ENCODE measurements around the gene RAB25.

The RAB25 gene

DNA sequence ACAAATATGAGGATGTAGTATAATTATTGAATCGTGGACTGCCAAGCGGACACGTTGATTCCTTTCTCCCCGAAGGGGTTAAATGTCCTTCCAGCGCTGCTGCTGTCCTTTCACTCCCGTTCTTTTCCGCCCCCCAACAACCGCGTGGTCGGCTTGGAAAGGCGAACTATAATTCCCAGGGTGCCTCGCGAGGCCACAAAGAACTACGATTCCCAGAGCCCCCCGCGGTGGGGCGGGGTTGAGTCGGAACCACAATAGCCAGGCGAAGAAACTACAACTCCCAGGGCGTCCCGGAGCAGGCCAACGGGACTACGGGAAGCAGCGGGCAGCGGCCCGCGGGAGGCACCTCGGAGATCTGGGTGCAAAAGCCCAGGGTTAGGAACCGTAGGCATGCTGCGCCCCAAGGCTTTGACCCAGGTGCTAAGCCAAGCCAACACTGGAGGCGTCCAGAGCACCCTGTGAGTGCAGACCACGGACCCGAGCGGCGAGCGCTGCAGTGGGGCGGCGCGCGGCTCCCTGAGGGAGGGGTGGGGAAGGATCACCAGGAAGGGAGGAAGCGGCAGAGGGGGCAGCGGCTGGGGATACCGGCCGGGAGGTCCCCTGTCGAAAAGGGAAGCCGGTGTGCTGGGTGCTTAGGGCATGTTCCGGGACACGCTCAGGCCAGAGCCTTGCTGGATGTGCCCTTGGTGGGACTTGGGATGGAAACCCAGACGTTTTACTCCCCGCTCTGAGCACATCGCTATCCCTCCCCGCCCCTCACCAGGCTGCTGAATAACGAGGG, 6.3 kb upstream of the RAB25 start, which contains the start of gene LAMTOR2 (continued):
- TF ChIP-seq ZSCAN16 (tag by site-specific recombination; IDR thresholded peaks at IDR 0.05) (no peak), KLF9 (tag by site-specific recombination; IDR thresholded peaks at IDR 0.05; ENCODE audit: low read depth) (peak; percentile 74), ZEB2 (tag by site-specific recombination; IDR thresholded peaks at IDR 0.05) (peak; percentile 90), SP3 (tag by site-specific recombination; IDR thresholded peaks at IDR 0.05) (peak; percentile 98), SP2 (tag by site-specific recombination; IDR thresholded peaks at IDR 0.05) (peak; percentile 46), ZNF324 (tag by site-specific recombination; IDR thresholded peaks at IDR 0.05) (0 out of 2 replicates have a peak, but pooled peaks have one; percentile 68), ZBTB48 (tag by site-specific recombination; IDR thresholded peaks at IDR 0.05) (peak; percentile 97), ZNF501 (tag by site-specific recombination; IDR thresholded peaks at IDR 0.05) (peak; percentile 55)
- TF ChIP-seq, protein P1, sequence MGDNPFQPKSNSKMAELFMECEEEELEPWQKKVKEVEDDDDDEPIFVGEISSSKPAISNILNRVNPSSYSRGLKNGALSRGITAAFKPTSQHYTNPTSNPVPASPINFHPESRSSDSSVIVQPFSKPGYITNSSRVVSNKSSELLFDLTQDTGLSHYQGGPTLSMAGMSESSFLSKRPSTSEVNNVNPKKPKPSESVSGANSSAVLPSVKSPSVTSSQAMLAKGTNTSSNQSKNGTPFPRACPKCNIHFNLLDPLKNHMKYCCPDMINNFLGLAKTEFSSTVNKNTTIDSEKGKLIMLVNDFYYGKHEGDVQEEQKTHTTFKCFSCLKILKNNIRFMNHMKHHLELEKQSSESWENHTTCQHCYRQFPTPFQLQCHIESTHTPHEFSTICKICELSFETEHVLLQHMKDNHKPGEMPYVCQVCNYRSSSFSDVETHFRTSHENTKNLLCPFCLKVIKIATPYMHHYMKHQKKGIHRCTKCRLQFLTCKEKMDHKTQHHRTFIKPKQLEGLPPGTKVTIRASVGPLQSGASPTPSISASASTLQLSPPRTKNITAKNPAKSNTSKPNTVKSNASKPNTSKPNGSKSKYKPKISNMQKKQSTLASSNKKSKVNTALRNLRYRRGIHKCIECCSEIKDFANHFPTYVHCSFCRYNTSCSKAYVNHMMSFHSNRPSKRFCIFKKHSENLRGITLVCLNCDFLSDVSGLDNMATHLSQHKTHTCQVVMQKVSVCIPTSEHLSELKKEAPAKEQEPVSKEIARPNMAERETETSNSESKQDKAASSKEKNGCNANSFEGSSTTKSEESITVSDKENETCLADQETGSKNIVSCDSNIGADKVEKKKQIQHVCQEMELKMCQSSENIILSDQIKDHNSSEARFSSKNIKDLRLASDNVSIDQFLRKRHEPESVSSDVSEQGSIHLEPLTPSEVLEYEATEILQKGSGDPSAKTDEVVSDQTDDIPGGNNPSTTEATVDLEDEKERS (tag by site-specific recombination; IDR thresholded peaks at IDR 0.05) = no peak

DNA sequence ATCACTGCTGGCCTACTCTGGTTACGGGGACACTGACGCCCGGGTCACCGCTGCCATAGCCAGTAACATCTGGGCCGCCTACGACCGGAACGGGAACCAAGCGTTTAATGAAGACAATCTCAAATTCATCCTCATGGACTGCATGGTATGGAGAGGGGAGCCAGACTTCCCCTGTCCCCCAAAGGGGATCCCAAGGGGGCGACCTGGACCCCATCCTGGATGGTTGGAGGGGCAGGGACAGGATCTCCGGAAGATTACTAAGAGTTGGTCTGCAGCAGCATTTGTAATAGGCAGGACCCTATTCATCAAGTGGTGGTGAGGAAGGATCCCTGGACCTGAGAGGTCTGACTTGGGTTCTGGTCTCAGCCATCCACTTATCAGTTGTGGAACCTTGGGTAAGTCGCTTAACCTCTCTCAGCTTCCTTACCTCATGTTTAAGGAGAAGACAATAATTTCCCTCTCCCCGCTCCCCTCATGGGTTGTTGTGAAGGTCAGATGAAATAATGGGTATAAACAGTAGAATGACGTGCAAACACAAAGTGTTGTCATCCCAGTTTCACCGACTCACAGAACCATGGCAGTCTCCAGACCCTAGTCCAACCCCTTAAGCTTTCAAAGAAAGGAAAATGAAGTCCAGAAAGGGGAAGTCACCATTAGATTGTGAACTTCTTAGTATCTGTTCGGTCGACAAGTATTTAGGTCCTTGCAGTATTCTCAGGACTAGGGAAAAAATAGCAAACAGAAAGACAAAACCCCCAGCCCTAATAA, 5.5 kb upstream of the RAB25 start:
- H3K4me3 ChIP-seq (ENCODE audit: low read depth, low read length) = peak overlapping the region; percentile 87
- H3K9me3 ChIP-seq (ENCODE audit: control insufficient read depth, insufficient read depth, low read depth, low read length) = no peaks in the 10 kb centered on the region
- TF ChIP-seq, protein P2, sequence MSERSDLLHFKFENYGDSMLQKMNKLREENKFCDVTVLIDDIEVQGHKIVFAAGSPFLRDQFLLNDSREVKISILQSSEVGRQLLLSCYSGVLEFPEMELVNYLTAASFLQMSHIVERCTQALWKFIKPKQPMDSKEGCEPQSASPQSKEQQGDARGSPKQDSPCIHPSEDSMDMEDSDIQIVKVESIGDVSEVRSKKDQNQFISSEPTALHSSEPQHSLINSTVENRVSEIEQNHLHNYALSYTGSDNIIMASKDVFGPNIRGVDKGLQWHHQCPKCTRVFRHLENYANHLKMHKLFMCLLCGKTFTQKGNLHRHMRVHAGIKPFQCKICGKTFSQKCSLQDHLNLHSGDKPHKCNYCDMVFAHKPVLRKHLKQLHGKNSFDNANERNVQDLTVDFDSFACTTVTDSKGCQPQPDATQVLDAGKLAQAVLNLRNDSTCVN (tag by site-specific recombination; optimal IDR thresholded peaks at IDR 0.05) = no peak
- TF ChIP-seq REPIN1 (tag by site-specific recombination; IDR thresholded peaks at IDR 0.05; ENCODE audit: low read depth) (no peak), ZSCAN16 (tag by site-specific recombination; IDR thresholded peaks at IDR 0.05) (no peak), GFI1B (tag by site-specific recombination; IDR thresholded peaks at IDR 0.05) (no peak), ZNF221 (tag by site-specific recombination; IDR thresholded peaks at IDR 0.05; ENCODE audit: borderline replicate concordance) (no peak), ZNF596 (tag by site-specific recombination; IDR thresholded peaks at IDR 0.05) (no peak), ZFP41 (tag by site-specific recombination; IDR thresholded peaks at IDR 0.05; ENCODE audit: borderline replicate concordance) (no peak), ZNF223 (tag by site-specific recombination; IDR thresholded peaks at IDR 0.05) (0 out of 2 replicates have a peak, but pooled peaks have one; percentile 0)
- no peaks in the 10 kb centered on the region for H3K4me1 ChIP-seq (ENCODE audit: control insufficient read depth, insufficient read depth, low read length)
- ChIA-PET POLR2A (no interaction called here), CTCF (interaction anchor here (1.0 kb wide), 1 partner anchor 11 kb away, joined by 4 read pairs; no protein-coding TSS in a partner anchor)
- H3K36me3 ChIP-seq (ENCODE audit: control insufficient read depth in 2 of 2, insufficient read depth in 1 of 2, low read length in 2 of 2) = peaks cover 0 to 30% of the 10 kb centered on the region in 2 experiments; a peak in 2 of 3 replicates
- H3K27ac ChIP-seq (ENCODE audit: extremely low read depth, low read depth, low read length) = peak overlapping the region; percentile 51; the same call in 1 of the 2 replicates

DNA sequence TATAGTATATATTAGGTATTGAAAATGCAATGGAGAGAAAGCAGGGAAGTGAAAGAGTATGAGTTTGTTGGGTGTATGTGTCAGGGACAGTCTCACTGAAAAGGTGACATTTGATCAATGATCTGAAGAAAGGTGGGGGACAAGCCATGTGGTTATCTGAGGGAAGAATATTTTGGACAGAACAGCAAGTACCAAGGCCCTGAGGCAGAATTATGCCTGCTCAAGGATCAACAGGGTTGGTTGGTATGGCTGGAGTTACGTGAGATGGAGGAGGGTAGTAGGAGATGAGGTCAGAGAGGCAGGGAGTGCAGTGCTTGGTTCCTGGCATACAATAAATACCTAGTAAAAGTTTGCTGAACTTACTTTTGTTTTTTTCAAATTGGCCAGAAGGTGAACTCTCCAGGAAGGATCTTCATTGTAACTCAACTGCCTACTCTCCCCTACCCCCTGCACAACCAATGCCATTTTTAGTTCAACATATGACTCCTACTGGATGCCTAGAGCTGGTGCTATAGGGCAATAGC, 4.6 kb upstream of the RAB25 start:
- ChIA-PET POLR2A (no interaction called here), CTCF (interaction anchor here (1.0 to 2.4 kb wide), 2 partner anchors 10 kb away, joined by 4 to 15 read pairs; no protein-coding TSS in a partner anchor)
- TF ChIP-seq ZFP41 (tag by site-specific recombination; IDR thresholded peaks at IDR 0.05; ENCODE audit: borderline replicate concordance) (no peak), ZNF623 (tag by site-specific recombination; IDR thresholded peaks at IDR 0.05) (peak; percentile 96), SCRT2 (tag by site-specific recombination; IDR thresholded peaks at IDR 0.05) (peak; percentile 75), PRDM1 (tag by site-specific recombination; IDR thresholded peaks at IDR 0.05) (peak; percentile 69; the same call in 1 of the 2 replicates), GFI1B (tag by site-specific recombination; IDR thresholded peaks at IDR 0.05) (no peak), ZNF768 (tag by site-specific recombination; IDR thresholded peaks at IDR 0.05) (no peak), ZNF600 (tag by site-specific recombination; IDR thresholded peaks at IDR 0.05) (no peak), KLF7 (tag by site-specific recombination; IDR thresholded peaks at IDR 0.05; ENCODE audit: borderline replicate concordance) (no peak)
- TF ChIP-seq, protein P3, sequence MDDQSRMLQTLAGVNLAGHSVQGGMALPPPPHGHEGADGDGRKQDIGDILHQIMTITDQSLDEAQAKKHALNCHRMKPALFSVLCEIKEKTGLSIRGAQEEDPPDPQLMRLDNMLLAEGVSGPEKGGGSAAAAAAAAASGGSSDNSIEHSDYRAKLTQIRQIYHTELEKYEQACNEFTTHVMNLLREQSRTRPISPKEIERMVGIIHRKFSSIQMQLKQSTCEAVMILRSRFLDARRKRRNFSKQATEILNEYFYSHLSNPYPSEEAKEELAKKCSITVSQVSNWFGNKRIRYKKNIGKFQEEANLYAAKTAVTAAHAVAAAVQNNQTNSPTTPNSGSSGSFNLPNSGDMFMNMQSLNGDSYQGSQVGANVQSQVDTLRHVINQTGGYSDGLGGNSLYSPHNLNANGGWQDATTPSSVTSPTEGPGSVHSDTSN (CRISPR knock-in tag; IDR thresholded peaks at IDR 0.05) = no peak
- no peaks in the 10 kb centered on the region for H3K9me3 ChIP-seq (ENCODE audit: control insufficient read depth, insufficient read depth, low read depth, low read length)
- no peak overlapping the region for H3K4me3 ChIP-seq (ENCODE audit: low read depth, low read length)
- peaks cover 0 to 21% of the 10 kb centered on the region in 2 experiments; a peak in 2 of 3 replicates for H3K36me3 ChIP-seq (ENCODE audit: control insufficient read depth in 2 of 2, insufficient read depth in 1 of 2, low read length in 2 of 2)
- H3K27ac ChIP-seq (ENCODE audit: extremely low read depth, low read depth, low read length) = no peak overlapping the region
- H3K4me1 ChIP-seq (ENCODE audit: control insufficient read depth, insufficient read depth, low read length) = peaks cover 4% of the 10 kb centered on the region; the same call in 1 of the 2 replicates

All from HEK293 (cell line).